OCI-LY7 (cell line): ENCODE measurements around the gene PSMB9. TPM values are rescaled to one million over a fixed set of nuclear protein-coding genes. Genes with fewer than 3 reads are reported as not detected.

Experiments used
- BruUV-seq: library from RNA; stranded (reverse); fragments of 400-500 nt; replicated peaks from 2 replicates; lab custom pipeline; 2021; lab: Mats Ljungman, UMichigan
- CTCF ChIA-PET: fragments of 300-600 bp; sonication (Branson Sonifier 250); formaldehyde crosslinking; loops from one replicate; lab custom pipeline; 2022; ENCODE audit warnings: antibody characterized with exemption; ENCODE audit not compliant: unreplicated experiment; lab: Charles Lee
- POLR2A ChIA-PET: fragments of 300-600 bp; sonication (Branson Sonifier 250); formaldehyde crosslinking; loops from one replicate; lab custom pipeline; 2022; ENCODE audit warnings: antibody characterized with exemption; lab: Charles Lee
- DNase-seq: peaks from one replicate; pipeline ENCODE4 v3.0.0-alpha.2; 2015; ENCODE audit warnings: low spot score
- H2AFZ ChIP-seq: fragments of 200-600 bp; sonication (generic), shearing (Covaris generic); 2 replicates; pipeline ENCODE4 v1.6.1; 2014; ENCODE audit warnings: mild to moderate bottlenecking, antibody characterized with exemption, low read length, moderate library complexity
- H3K27ac ChIP-seq: fragments of 200-600 bp; sonication (generic); 2 replicates; pipeline ENCODE4 v1.5.1; 2014; ENCODE audit warnings: mixed run types, low read depth, mild to moderate bottlenecking, moderate library complexity, low read length, inconsistent platforms; ENCODE audit not compliant: poor library complexity, severe bottlenecking
- H3K36me3 ChIP-seq: fragments of 200-600 bp; sonication (generic); 2 replicates; pipeline ENCODE4 v1.6.1; 2014; ENCODE audit warnings: mild to moderate bottlenecking, antibody characterized with exemption, low read length, moderate library complexity, mixed read lengths; ENCODE audit not compliant: insufficient read depth
- H3K4me1 ChIP-seq: fragments of 200-600 bp; sonication (generic); 2 replicates; pipeline ENCODE4 v1.5.1; 2014; ENCODE audit warnings: mild to moderate bottlenecking, low read length; ENCODE audit not compliant: insufficient read depth, poor library complexity, severe bottlenecking
- H3K4me2 ChIP-seq: fragments of 200-600 bp; sonication (generic); 2 replicates; pipeline ENCODE4 v1.6.1; 2014; ENCODE audit warnings: mild to moderate bottlenecking, low read length
- H3K4me3 ChIP-seq: fragments of 200-600 bp; sonication (generic); 2 replicates; pipeline ENCODE4 v1.5.1; 2014; ENCODE audit warnings: mild to moderate bottlenecking, low read depth, low read length; ENCODE audit not compliant: poor library complexity, severe bottlenecking
- H3K79me2 ChIP-seq: fragments of 200-600 bp; sonication (generic); 2 replicates; pipeline ENCODE4 v1.6.1; 2016; ENCODE audit warnings: low read depth, mild to moderate bottlenecking, low read length, moderate library complexity, mixed read lengths; ENCODE audit not compliant: insufficient read depth
- H3K9me2 ChIP-seq: fragments of 200-600 bp; sonication (generic); 2 replicates; pipeline ENCODE4 v1.6.1; 2016; ENCODE audit warnings: mild to moderate bottlenecking, low read length, mixed read lengths; ENCODE audit not compliant: insufficient read depth
- H3K9me3 ChIP-seq: fragments of 200-600 bp; sonication (generic); 2 replicates; pipeline ENCODE4 v1.6.1; 2014; ENCODE audit warnings: mild to moderate bottlenecking, mixed run types, low read length, mixed read lengths
- H4K20me1 ChIP-seq: fragments of 200-600 bp; sonication (generic); 2 replicates; pipeline ENCODE4 v1.6.1; 2014; ENCODE audit warnings: mild to moderate bottlenecking, antibody characterized with exemption, low read length, moderate library complexity, mixed read lengths; ENCODE audit not compliant: insufficient read depth
- EZH2phosphoT487 ChIP-seq: fragments of 200-600 bp; sonication (generic); IDR thresholded peaks from 2 replicates; pipeline ENCODE4 v1.6.1; 2018; ENCODE audit warnings: low read depth, borderline replicate concordance, mild to moderate bottlenecking, mixed run types, antibody characterized with exemption, low read length, moderate library complexity, mixed read lengths
- intact Hi-C: fragments of 100-400 bp; cut with micrococcal nuclease; formaldehyde crosslinking; loops from one replicate; pipeline ENCODE4 v1.10.0; 2022; ENCODE audit not compliant: unreplicated experiment
- total RNA-seq, 2 experiments: library from RNA; depleted of rRNA in 1 of 2; stranded (reverse); fragments of >200 nt in 1 of 2; shearing (Covaris generic) in 1 of 2; gene quantifications; 2 replicates each; pipeline ENCODE4 v1.2.3, GENCODE V29; 2014 to 2022
- TF ChIP-seq, protein P1 (sequence below): fragments of 200-600 bp; sonication (generic); conservative IDR thresholded peaks from 2 replicates; pipeline ENCODE4 v1.5.1; 2014; ENCODE audit warnings: mild to moderate bottlenecking, antibody characterized with exemption, low read length, moderate library complexity, mixed read lengths

Gene PSMB9
- total RNA-seq, 2 experiments from 2014 or later, result 149 to 193 TPM

DNA sequence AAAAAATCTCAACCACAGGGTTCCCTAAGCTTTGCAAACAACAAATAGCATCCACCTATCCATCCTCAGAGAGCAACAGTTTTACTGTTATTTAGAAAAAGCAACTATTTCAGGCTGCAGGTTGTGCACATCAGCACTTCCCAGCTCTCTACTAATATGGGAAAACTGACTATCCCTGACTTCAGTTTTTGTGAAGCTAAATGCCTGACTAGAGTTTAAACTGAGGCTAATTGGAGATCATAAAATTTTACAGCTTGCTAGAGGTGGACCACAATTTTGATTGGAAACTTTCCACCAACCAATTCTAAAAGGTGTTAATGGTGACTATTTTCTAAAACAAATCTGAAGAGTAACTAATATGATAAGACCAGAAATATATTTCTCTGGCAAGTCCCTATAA is 50.0 kb downstream of the PSMB9 start:
- Histone ChIP-seq H4K20me1 (no peaks in the 10 kb centered on the region), H3K36me3 (peaks cover 28% of the 10 kb centered on the region), H2AFZ (no peak overlapping the region), H3K79me2 (peaks cover 17% of the 10 kb centered on the region; the same call in 1 of the 2 replicates), H3K9me3 (no peaks in the 10 kb centered on the region), H3K4me1 (no peaks in the 10 kb centered on the region), H3K4me3 (no peak overlapping the region), H3K4me2 (no peak overlapping the region), H3K27ac (no peak overlapping the region), H3K9me2 (no peaks in the 10 kb centered on the region)
- TF ChIP-seq, protein P1, sequence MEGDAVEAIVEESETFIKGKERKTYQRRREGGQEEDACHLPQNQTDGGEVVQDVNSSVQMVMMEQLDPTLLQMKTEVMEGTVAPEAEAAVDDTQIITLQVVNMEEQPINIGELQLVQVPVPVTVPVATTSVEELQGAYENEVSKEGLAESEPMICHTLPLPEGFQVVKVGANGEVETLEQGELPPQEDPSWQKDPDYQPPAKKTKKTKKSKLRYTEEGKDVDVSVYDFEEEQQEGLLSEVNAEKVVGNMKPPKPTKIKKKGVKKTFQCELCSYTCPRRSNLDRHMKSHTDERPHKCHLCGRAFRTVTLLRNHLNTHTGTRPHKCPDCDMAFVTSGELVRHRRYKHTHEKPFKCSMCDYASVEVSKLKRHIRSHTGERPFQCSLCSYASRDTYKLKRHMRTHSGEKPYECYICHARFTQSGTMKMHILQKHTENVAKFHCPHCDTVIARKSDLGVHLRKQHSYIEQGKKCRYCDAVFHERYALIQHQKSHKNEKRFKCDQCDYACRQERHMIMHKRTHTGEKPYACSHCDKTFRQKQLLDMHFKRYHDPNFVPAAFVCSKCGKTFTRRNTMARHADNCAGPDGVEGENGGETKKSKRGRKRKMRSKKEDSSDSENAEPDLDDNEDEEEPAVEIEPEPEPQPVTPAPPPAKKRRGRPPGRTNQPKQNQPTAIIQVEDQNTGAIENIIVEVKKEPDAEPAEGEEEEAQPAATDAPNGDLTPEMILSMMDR, result no peak
- TF ChIP-seq EZH2phosphoT487, result no peak
- DNase-seq, result no peak
- POLR2A ChIA-PET, result interaction anchor here (0.6 to 1.6 kb wide), 4 partner anchors 16 to 68 kb away, joined by 3 to 6 read pairs (median 4); partner anchors contain the start of gene HLA-DMA
- CTCF ChIA-PET, result no interaction called here
- intact Hi-C loops, result no loop called here
- no TSS peak for BruUV-seq

DNA sequence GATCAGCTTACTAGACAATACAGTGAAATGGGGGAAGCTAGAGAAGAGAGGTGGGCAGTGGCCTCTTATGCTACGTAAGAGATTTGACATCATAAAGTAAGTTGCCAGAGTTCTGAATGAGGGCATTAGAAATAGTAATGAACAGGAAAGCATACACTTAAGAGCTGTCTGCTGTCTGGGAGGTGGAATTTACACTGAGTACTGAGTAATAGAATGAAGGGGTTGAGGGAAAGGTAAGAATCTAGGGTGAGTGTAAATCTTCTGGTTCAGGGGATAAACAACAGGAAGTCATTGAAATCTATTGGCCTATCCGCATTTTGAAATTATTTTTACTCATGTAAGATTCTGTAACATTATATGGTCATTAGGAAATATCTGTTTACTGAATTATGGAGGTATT is 51.1 kb downstream of the PSMB9 start:
- no peaks in the 10 kb centered on the region for H3K9me2 ChIP-seq
- no peaks in the 10 kb centered on the region for H4K20me1 ChIP-seq
- no peaks in the 10 kb centered on the region for H3K9me3 ChIP-seq
- TF ChIP-seq EZH2phosphoT487, result no peak
- TF ChIP-seq, protein P1, result no peak
- no peak overlapping the region for H3K4me3 ChIP-seq
- H2AFZ ChIP-seq, result no peak overlapping the region
- ChIA-PET POLR2A (interaction anchor here (0.6 to 1.6 kb wide), 6 partner anchors 8 to 67 kb away, joined by 3 to 6 read pairs (median 4); partner anchors contain the start of genes HLA-DMA and HLA-DMB), CTCF (no interaction called here)
- BruUV-seq, result no TSS peak
- H3K27ac ChIP-seq, result no peak overlapping the region
- peaks cover 23% of the 10 kb centered on the region for H3K36me3 ChIP-seq
- no peaks in the 10 kb centered on the region for H3K4me1 ChIP-seq
- DNase-seq, result no peak
- intact Hi-C loops, result no loop called here
- peaks cover 6% of the 10 kb centered on the region; the same call in 1 of the 2 replicates for H3K79me2 ChIP-seq
- H3K4me2 ChIP-seq, result no peak overlapping the region

DNA sequence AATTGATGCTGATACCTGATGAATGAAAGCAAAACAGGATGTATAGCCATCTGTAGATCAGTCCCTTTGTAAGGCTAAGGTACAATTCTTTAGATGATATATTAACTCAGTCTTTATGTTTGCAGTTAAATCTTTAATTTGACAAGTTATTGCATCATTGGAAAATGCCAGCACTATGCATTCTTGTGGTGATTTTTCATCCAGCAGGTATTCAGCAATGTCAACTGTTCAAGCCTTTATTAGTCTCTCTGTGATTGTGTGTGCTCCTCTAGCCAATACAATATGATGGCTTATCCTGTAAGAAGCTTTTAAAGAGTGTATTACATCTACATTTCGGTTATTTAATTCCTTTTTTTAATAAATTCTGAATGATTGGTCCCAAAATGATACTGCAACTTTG is 52.5 kb downstream of the PSMB9 start:
- H3K36me3 ChIP-seq, result peaks cover 11% of the 10 kb centered on the region
- CTCF ChIA-PET, result no interaction called here
- no peak for DNase-seq
- no peaks in the 10 kb centered on the region for H4K20me1 ChIP-seq
- H3K9me3 ChIP-seq, result no peaks in the 10 kb centered on the region
- H3K4me1 ChIP-seq, result no peaks in the 10 kb centered on the region
- H3K27ac ChIP-seq, result no peak overlapping the region
- H3K79me2 ChIP-seq, result 0 out of 2 replicates have a peak, but pooled peaks cover 3% of the 10 kb centered on the region
- no TSS peak for BruUV-seq
- H2AFZ ChIP-seq, result no peak overlapping the region
- no peak overlapping the region for H3K4me3 ChIP-seq
- TF ChIP-seq EZH2phosphoT487, result no peak
- TF ChIP-seq, protein P1, result no peak
- POLR2A ChIA-PET, result interaction anchor here (1.1 kb wide), 1 partner anchor 65 kb away, joined by 3 read pairs; no protein-coding TSS in a partner anchor
- H3K9me2 ChIP-seq, result no peaks in the 10 kb centered on the region
- no peak overlapping the region for H3K4me2 ChIP-seq
- intact Hi-C loops, result no loop called here
